H9 (cell line): ENCODE measurements around the gene JAGN1. TPM values are rescaled to one million over a fixed set of nuclear protein-coding genes. Genes with fewer than 3 reads are reported as not detected.

Experiments
- DNase-seq: peaks from one replicate; pipeline ENCODE4 v3.0.0-alpha.2; 2017
- H2AFZ ChIP-seq: one replicate; pipeline ENCODE4 v1.6.1; 2013; ENCODE audit warnings: mild to moderate bottlenecking, low read length, control low read depth, moderate library complexity
- H2AK5ac ChIP-seq: 2 replicates; pipeline ENCODE4 v1.6.1; 2013; ENCODE audit warnings: low read length, control low read depth, mixed read lengths; ENCODE audit not compliant: insufficient read length
- H2BK120ac ChIP-seq: one replicate; pipeline ENCODE4 v1.6.1; 2013; ENCODE audit warnings: low read depth, mild to moderate bottlenecking, low read length, control low read depth, inconsistent platforms; ENCODE audit not compliant: poor library complexity, severe bottlenecking
- H2BK12ac ChIP-seq: 2 replicates; pipeline ENCODE4 v1.6.1; 2013; ENCODE audit warnings: low read length, control low read depth, mixed read lengths, low read depth; ENCODE audit not compliant: insufficient read length
- H2BK15ac ChIP-seq: 2 replicates; pipeline ENCODE4 v1.6.1; 2013; ENCODE audit warnings: low read depth, low read length, control low read depth
- H2BK20ac ChIP-seq: one replicate; pipeline ENCODE4 v1.6.1; 2013; ENCODE audit warnings: low read depth, mild to moderate bottlenecking, low read length, control low read depth, inconsistent platforms; ENCODE audit not compliant: poor library complexity, severe bottlenecking
- H2BK5ac ChIP-seq: 2 replicates; pipeline ENCODE4 v1.6.1; 2013; ENCODE audit warnings: low read length, control low read depth, mixed read lengths; ENCODE audit not compliant: insufficient read length
- H3K14ac ChIP-seq: 2 replicates; pipeline ENCODE4 v1.6.1; 2013; ENCODE audit warnings: low read length, control low read depth; ENCODE audit not compliant: insufficient read depth
- H3K18ac ChIP-seq: 2 replicates; pipeline ENCODE4 v1.6.1; 2013; ENCODE audit warnings: low read depth, mild to moderate bottlenecking, mixed read lengths, low read length, control low read depth; ENCODE audit not compliant: insufficient read length
- H3K23ac ChIP-seq: 2 replicates; pipeline ENCODE4 v1.6.1; 2013; ENCODE audit warnings: low read length, control low read depth, mixed read lengths, low read depth; ENCODE audit not compliant: insufficient read length
- H3K23me2 ChIP-seq: 2 replicates; pipeline ENCODE4 v1.6.1; 2013; ENCODE audit warnings: low read depth, mild to moderate bottlenecking, mixed read lengths, low read length, control low read depth; ENCODE audit not compliant: insufficient read length, poor library complexity, severe bottlenecking
- H3K27ac ChIP-seq: 2 replicates; pipeline ENCODE4 v1.5.1; 2013; ENCODE audit warnings: low read length, control low read depth, mixed read lengths, low read depth; ENCODE audit not compliant: insufficient read length
- H3K27me3 ChIP-seq: 2 replicates; pipeline ENCODE4 v1.6.1; 2013; ENCODE audit warnings: low read length, control low read depth, inconsistent platforms; ENCODE audit not compliant: insufficient read depth
- H3K4ac ChIP-seq: 2 replicates; pipeline ENCODE4 v1.6.1; 2013; ENCODE audit warnings: low read depth, mild to moderate bottlenecking, control low read depth, inconsistent platforms, low read length, moderate library complexity
- H3K4me1 ChIP-seq: 2 replicates; pipeline ENCODE4 v1.6.1; 2013; ENCODE audit warnings: low read length, control low read depth, inconsistent platforms; ENCODE audit not compliant: insufficient read depth
- H3K4me2 ChIP-seq: 2 replicates; pipeline ENCODE4 v1.6.1; 2013; ENCODE audit warnings: low read length, control low read depth, mixed read lengths; ENCODE audit not compliant: insufficient read length, insufficient read depth
- H3K56ac ChIP-seq: 2 replicates; pipeline ENCODE4 v1.6.1; 2013; ENCODE audit warnings: low read depth, mild to moderate bottlenecking, mixed read lengths, low read length, control low read depth; ENCODE audit not compliant: insufficient read length
- H3K79me1 ChIP-seq: 2 replicates; pipeline ENCODE4 v1.6.1; 2013; ENCODE audit warnings: low read depth, mild to moderate bottlenecking, moderate library complexity, low read length, control low read depth, inconsistent platforms; ENCODE audit not compliant: insufficient read depth, poor library complexity, severe bottlenecking
- H3K79me2 ChIP-seq: 2 replicates; pipeline ENCODE4 v1.6.1; 2013; ENCODE audit warnings: low read length, control low read depth, inconsistent platforms; ENCODE audit not compliant: insufficient read depth
- H3K9ac ChIP-seq: 2 replicates; pipeline ENCODE4 v1.6.1; 2013; ENCODE audit warnings: low read length, control low read depth, mixed read lengths; ENCODE audit not compliant: insufficient read length; ENCODE audit errors: extremely low read depth
- H3K9me3 ChIP-seq: one replicate; pipeline ENCODE4 v1.6.1; 2013; ENCODE audit warnings: low read depth, low read length, inconsistent platforms; ENCODE audit not compliant: control insufficient read depth
- H3T11ph ChIP-seq: one replicate; pipeline ENCODE4 v1.6.1; 2013; ENCODE audit warnings: mild to moderate bottlenecking, low read length, control low read depth, inconsistent platforms
- H4K20me1 ChIP-seq: one replicate; pipeline ENCODE4 v1.6.1; 2013; ENCODE audit not compliant: control insufficient read depth, insufficient read length, insufficient read depth
- H4K5ac ChIP-seq: 2 replicates; pipeline ENCODE4 v1.6.1; 2013; ENCODE audit warnings: low read depth, mild to moderate bottlenecking, mixed read lengths, low read length, control low read depth; ENCODE audit not compliant: insufficient read length
- H4K8ac ChIP-seq: replicated peaks from 2 replicates; pipeline ENCODE4 v1.6.1; 2013; ENCODE audit warnings: low read length, control low read depth, mixed read lengths, low read depth; ENCODE audit not compliant: insufficient read length
- H4K91ac ChIP-seq: 2 replicates; pipeline ENCODE4 v1.6.1; 2013; ENCODE audit warnings: low read depth, mild to moderate bottlenecking, moderate library complexity, mixed read lengths, low read length, control low read depth; ENCODE audit not compliant: insufficient read length
- H3K27ac Mint-ChIP-seq, 3 experiments: 2 replicates in 2 of 3; 3 replicates in 1 of 3; pipeline ENCODE4 v1.8.0; 2020 to 2021; ENCODE audit warnings: mixed read lengths in 3 of 3, mild to moderate bottlenecking in 1 of 3, moderate library complexity in 1 of 3
- H3K27me3 Mint-ChIP-seq: 2 replicates; pipeline ENCODE4 v1.8.0; 2021; ENCODE audit warnings: low read depth, mild to moderate bottlenecking, moderate library complexity, mixed read lengths
- H3K36me3 Mint-ChIP-seq, 3 experiments: 2 replicates in 2 of 3; 3 replicates in 1 of 3; pipeline ENCODE4 v1.8.0; 2020 to 2021; ENCODE audit warnings: low read depth in 3 of 3, mixed read lengths in 3 of 3; ENCODE audit not compliant: insufficient read depth in 1 of 3
- H3K4me1 Mint-ChIP-seq, 2 experiments: 2 replicates each; pipeline ENCODE4 v1.8.0; 2020; ENCODE audit warnings: mixed read lengths in 2 of 2
- H3K4me3 Mint-ChIP-seq, 2 experiments: 2 replicates in 1 of 2; 3 replicates in 1 of 2; pipeline ENCODE4 v1.8.0; 2020 to 2021; ENCODE audit warnings: mild to moderate bottlenecking in 2 of 2, mixed read lengths in 2 of 2, moderate library complexity in 1 of 2
- H3K9me3 Mint-ChIP-seq, 2 experiments: 2 replicates in 1 of 2; 3 replicates in 1 of 2; pipeline ENCODE4 v1.8.0; 2020; ENCODE audit warnings: mild to moderate bottlenecking in 2 of 2, mixed read lengths in 2 of 2, moderate library complexity in 1 of 2
- WGBS: extraction: QIAGEN DNeasy Blood & Tissue Kit; methylation state at CpG from one replicate; pipeline ENCODE4 v1.1.7; 2013; ENCODE audit warnings: missing lambda C conversion rate, low lambda C conversion rate, mixed read lengths; ENCODE audit not compliant: insufficient read length; ENCODE audit errors: extremely low coverage; 5-methylcytosine and 5-hydroxymethylcytosine counted together
- total RNA-seq: library from RNA; stranded (reverse); gene quantifications from 2 replicates; pipeline ENCODE4 v1.2.1, GENCODE V29; 2021
- TF ChIP-seq, protein P1 (sequence below): fragments of 200-600 bp; sonication (generic); conservative IDR thresholded peaks from 3 replicates; pipeline ENCODE4 v1.8.0; 2021; ENCODE audit warnings: antibody characterized with exemption, mild to moderate bottlenecking

JAGN1 gene
- total RNA-seq, 1 experiment from 2014 or later: 33.5 TPM

GRCh38 chr3:9913601-9914000 is 23.2 kb downstream of the JAGN1 start:
- H3K9ac ChIP-seq: no peak overlapping the region
- H2AFZ ChIP-seq: no peak overlapping the region
- no peak overlapping the region for H3K23ac ChIP-seq
- Mint-ChIP-seq H3K9me3 (no peaks in the 10 kb centered on the region; a peak in 2 of 5 replicates), H3K27ac (no peak overlapping the region), H3K4me1 (peaks cover 15 to 27% of the 10 kb centered on the region in 2 experiments), H3K4me3 (no peak overlapping the region), H3K27me3 (peaks cover 17% of the 10 kb centered on the region), H3K36me3 (peaks cover 0 to 5% (median 0%) of the 10 kb centered on the region in 3 experiments; a peak in 1 of 7 replicates)
- H4K20me1 ChIP-seq: no peaks in the 10 kb centered on the region
- H4K91ac ChIP-seq: no peak overlapping the region
- H3K14ac ChIP-seq: no peak overlapping the region
- no peaks in the 10 kb centered on the region for H3K79me1 ChIP-seq
- no peak overlapping the region for H4K8ac ChIP-seq
- peaks cover 4% of the 10 kb centered on the region; the same call in 1 of the 2 replicates for H3K4me1 ChIP-seq
- no CpG with 5 or more reads among the region's 5 CpGs for WGBS
- no peaks in the 10 kb centered on the region; the same call in 1 of the 2 replicates for H3K27me3 ChIP-seq
- no peaks in the 10 kb centered on the region for H3K79me2 ChIP-seq
- peaks cover 15% of the 10 kb centered on the region for H3K23me2 ChIP-seq
- no peak overlapping the region for H4K5ac ChIP-seq
- no peaks in the 10 kb centered on the region for H3K9me3 ChIP-seq
- no peak overlapping the region for H2BK120ac ChIP-seq
- no peak overlapping the region for H2BK5ac ChIP-seq
- H3K18ac ChIP-seq: no peak overlapping the region
- H3T11ph ChIP-seq: no peak overlapping the region
- H2AK5ac ChIP-seq: no peak overlapping the region
- no peak overlapping the region for H2BK20ac ChIP-seq
- H2BK15ac ChIP-seq: no peak overlapping the region
- no peak for DNase-seq
- H3K4ac ChIP-seq: no peak overlapping the region
- TF ChIP-seq, protein P1, sequence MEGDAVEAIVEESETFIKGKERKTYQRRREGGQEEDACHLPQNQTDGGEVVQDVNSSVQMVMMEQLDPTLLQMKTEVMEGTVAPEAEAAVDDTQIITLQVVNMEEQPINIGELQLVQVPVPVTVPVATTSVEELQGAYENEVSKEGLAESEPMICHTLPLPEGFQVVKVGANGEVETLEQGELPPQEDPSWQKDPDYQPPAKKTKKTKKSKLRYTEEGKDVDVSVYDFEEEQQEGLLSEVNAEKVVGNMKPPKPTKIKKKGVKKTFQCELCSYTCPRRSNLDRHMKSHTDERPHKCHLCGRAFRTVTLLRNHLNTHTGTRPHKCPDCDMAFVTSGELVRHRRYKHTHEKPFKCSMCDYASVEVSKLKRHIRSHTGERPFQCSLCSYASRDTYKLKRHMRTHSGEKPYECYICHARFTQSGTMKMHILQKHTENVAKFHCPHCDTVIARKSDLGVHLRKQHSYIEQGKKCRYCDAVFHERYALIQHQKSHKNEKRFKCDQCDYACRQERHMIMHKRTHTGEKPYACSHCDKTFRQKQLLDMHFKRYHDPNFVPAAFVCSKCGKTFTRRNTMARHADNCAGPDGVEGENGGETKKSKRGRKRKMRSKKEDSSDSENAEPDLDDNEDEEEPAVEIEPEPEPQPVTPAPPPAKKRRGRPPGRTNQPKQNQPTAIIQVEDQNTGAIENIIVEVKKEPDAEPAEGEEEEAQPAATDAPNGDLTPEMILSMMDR: no peak
- no peak overlapping the region for H3K56ac ChIP-seq
- H3K27ac ChIP-seq: no peak overlapping the region
- no peak overlapping the region for H2BK12ac ChIP-seq
- no peak overlapping the region for H3K4me2 ChIP-seq
